K562 (cell line): ENCODE results near the gene COQ5. TPM values are rescaled to one million over a fixed set of nuclear protein-coding genes. Genes with fewer than 3 reads are reported as not detected.

Source experiments
- ATAC-seq: fragments of 200-7000 bp; cut with Tn5 transposase; 3 replicates; pipeline ENCODE4 v1.9.1; 2020; ENCODE audit warnings: moderate library complexity
- BruUV-seq: library from RNA; stranded (reverse); fragments of 400-500 nt; replicated peaks from 2 replicates; lab custom pipeline; 2021; lab: Mats Ljungman, UMichigan
- CTCF ChIA-PET: fragments of 300-600 bp; formaldehyde crosslinking; extraction: SDS; loops from one replicate; lab custom pipeline; 2021; ENCODE audit warnings: low intra/inter-chr PET ratio; lab: Yijun Ruan, JAX
- POLR2A ChIA-PET: fragments of 300-600, 350-650 bp; sonication (Branson Sonifier 250); formaldehyde crosslinking; extraction: SDS; loops from one replicate; lab custom pipeline; 2021; ENCODE audit warnings: antibody characterized with exemption, inconsistent platforms; lab: Yijun Ruan, JAX
- DNase-seq, 4 experiments: peaks; one replicate each; pipeline versions ENCODE4 v3.0.0 to v3.0.0-alpha.2; 2011 to 2018; ENCODE audit warnings: low spot score in 3 of 4, mixed read lengths in 3 of 4; ENCODE audit errors: extremely low read depth in 1 of 4
- FAIRE-seq: peaks from 2 replicates; lab custom pipeline; 2011; peaks lifted over from hg19 to GRCh38; lab: Jason Lieb, UNC
- H2AFZ ChIP-seq: 2 replicates; pipeline ENCODE4 v1.6.0; 2011; ENCODE audit warnings: low read depth, low read length, control low read depth, inconsistent platforms
- H3K27ac ChIP-seq: fragments of 200-600 bp; 3 replicates; pipeline ENCODE4 v1.8.0; 2011; ENCODE audit warnings: low read depth, mild to moderate bottlenecking, control low read depth, inconsistent platforms, low read length, moderate library complexity, mixed read lengths; ENCODE audit errors: extremely low read depth
- H3K27me3 ChIP-seq, 2 experiments: fragments of 300-600 bp in 1 of 2; 2 replicates in 1 of 2; 3 replicates in 1 of 2; pipeline versions ENCODE4 v1.6.0 to v1.8.0; 2011; ENCODE audit warnings: inconsistent platforms in 2 of 2, low read length in 2 of 2, mild to moderate bottlenecking in 1 of 2, mixed read lengths in 1 of 2, moderate library complexity in 1 of 2; ENCODE audit not compliant: control insufficient read depth in 2 of 2, insufficient read depth in 2 of 2
- H3K36me3 ChIP-seq: fragments of 300-600 bp; 3 replicates; pipeline ENCODE4 v1.8.0; 2011; ENCODE audit warnings: mild to moderate bottlenecking, low read length, inconsistent platforms; ENCODE audit not compliant: control insufficient read depth, insufficient read depth
- H3K4me1 ChIP-seq, 2 experiments: fragments of 200-600 bp in 1 of 2; replicated peaks in 1 of 2; 2 replicates in 1 of 2; 3 replicates in 1 of 2; pipeline versions ENCODE4 v1.5.1 to v1.8.0; 2011; ENCODE audit warnings: inconsistent platforms in 2 of 2, low read length in 2 of 2, mild to moderate bottlenecking in 1 of 2, mixed read lengths in 1 of 2, moderate library complexity in 1 of 2; ENCODE audit not compliant: control insufficient read depth in 2 of 2, insufficient read depth in 2 of 2
- H3K4me2 ChIP-seq: 2 replicates; pipeline ENCODE4 v1.6.1; 2011; ENCODE audit warnings: low read length, control low read depth, inconsistent platforms, mixed read lengths; ENCODE audit not compliant: insufficient read depth
- H3K4me3 ChIP-seq: fragments of 200-600 bp; sonication (generic), shearing (Covaris generic); 2 replicates; pipeline ENCODE4 v1.5.1; 2016; ENCODE audit warnings: control low read depth, inconsistent platforms
- H3K79me2 ChIP-seq: fragments of 200-600 bp; 3 replicates; pipeline ENCODE4 v1.8.0; 2011; ENCODE audit warnings: low read length, inconsistent platforms; ENCODE audit not compliant: control insufficient read depth, insufficient read depth
- H3K9ac ChIP-seq, 2 experiments: 2 replicates each; pipeline versions ENCODE4 v1.6.0 to v1.6.1; 2011; ENCODE audit warnings: low read depth in 2 of 2, low read length in 2 of 2, control low read depth in 1 of 2, inconsistent platforms in 1 of 2, mild to moderate bottlenecking in 1 of 2, mixed read lengths in 1 of 2; ENCODE audit not compliant: insufficient read depth in 1 of 2
- H3K9me1 ChIP-seq: one replicate; pipeline ENCODE4 v1.6.0; 2011; ENCODE audit warnings: inconsistent platforms, mild to moderate bottlenecking, low read length, moderate library complexity; ENCODE audit not compliant: control insufficient read depth, insufficient read depth
- H3K9me3 ChIP-seq: replicated peaks from 2 replicates; pipeline ENCODE4 v1.5.1; 2011; ENCODE audit warnings: low read depth, low read length, inconsistent platforms; ENCODE audit not compliant: control insufficient read depth, insufficient read depth
- H4K20me1 ChIP-seq: replicated peaks from 2 replicates; pipeline ENCODE4 v1.6.1; 2011; ENCODE audit warnings: low read length, inconsistent platforms, mixed read lengths; ENCODE audit not compliant: control insufficient read depth, insufficient read depth
- BCL6 ChIP-seq: fragments of 250-450 bp; sonication (Bioruptor Pico); IDR thresholded peaks from 2 replicates; pipeline ENCODE4 v1.4.0; 2020
- ETV5 ChIP-seq: sonication (generic); formaldehyde crosslinking; IDR thresholded peaks from 2 replicates; pipeline ENCODE4 v1.4.0; 2020; ENCODE audit warnings: low read depth, mild to moderate bottlenecking, missing genetic modification reagents
- HLTF ChIP-seq: fragments of 450-650 bp; IDR thresholded peaks from 2 replicates; pipeline ENCODE4 v1.6.1; 2016
- IFI16 ChIP-seq: fragments of 250-450 bp; sonication (Bioruptor Pico); IDR thresholded peaks from 2 replicates; pipeline ENCODE4 v2.1.2; 2022; ENCODE audit warnings: mild to moderate bottlenecking, inconsistent platforms
- MTA1 ChIP-seq: fragments of 450-650 bp; IDR thresholded peaks from 2 replicates; pipeline ENCODE4 v1.6.1; 2017; ENCODE audit warnings: borderline replicate concordance
- SIN3A ChIP-seq, 2 experiments: fragments of 150-350 bp in 1 of 2; IDR thresholded peaks; 2 replicates each; pipeline ENCODE4 v1.6.1; 2011 to 2016; ENCODE audit warnings: borderline replicate concordance in 2 of 2, low read depth in 2 of 2, low read length in 2 of 2, mild to moderate bottlenecking in 2 of 2, moderate library complexity in 2 of 2; ENCODE audit not compliant: control insufficient read depth in 1 of 2
- WGBS: fragments of 100-300 bp; shearing (Covaris generic); methylation state at CpG from one replicate; pipeline ENCODE4 v1.1.6; 2016; ENCODE audit warnings: low coverage, mixed read lengths; ENCODE audit not compliant: insufficient coverage; ENCODE audit errors: missing lambda C conversion rate; 5-methylcytosine and 5-hydroxymethylcytosine counted together
- in situ Hi-C: fragments of 300-500 bp; cut with MboI; formaldehyde crosslinking; loops from 4 replicates; pipeline ENCODE4 v1.15.0; 2018; ENCODE audit warnings: inconsistent platforms, mixed read lengths
- intact Hi-C: fragments of 100-400 bp; cut with micrococcal nuclease; formaldehyde crosslinking; loops from 2 replicates; pipeline ENCODE4 v1.14.2; 2022
- polyA plus RNA-seq, 8 experiments: library from polyadenylated mRNA; depleted of rRNA in 4 of 8; stranded (reverse) in 5 of 8; unstranded in 3 of 8; fragments of >200 nt; fragmentation: Nextera tagmentation in 2 of 8; fragmentation: Illumina TruSeq in 1 of 8; extraction: Ambion mirVana in 2 of 8; extraction: Trizol in 1 of 8; gene quantifications; 2 replicates each; pipeline versions ENCODE4 v1.2.1 to v1.2.3, GENCODE V29; 2011 to 2014; ENCODE audit warnings: inconsistent platforms in 1 of 8, missing spikeins in 1 of 8
- total RNA-seq, 7 experiments: library from RNA; depleted of rRNA in 6 of 7; stranded (reverse); fragments of >200 nt in 6 of 7; fragmentation: Illumina TruSeq in 2 of 7; extraction: Trizol in 2 of 7; gene quantifications; 2 replicates each; pipeline versions ENCODE4 v1.2.1 to v1.2.3, GENCODE V29; 2011 to 2021; ENCODE audit warnings: low replicate concordance in 1 of 7
- TF ChIP-seq, protein P1 (sequence below), 2 experiments: fragments of 450-650 bp; conservative IDR thresholded peaks; 2 replicates each; pipeline ENCODE4 v1.6.1; 2017; ENCODE audit warnings: mild to moderate bottlenecking in 2 of 2, moderate library complexity in 2 of 2
- TF ChIP-seq, protein P2 (sequence below): sonication (generic); formaldehyde crosslinking; IDR thresholded peaks from 2 replicates; pipeline ENCODE4 v1.8.1; 2023; ENCODE audit warnings: mild to moderate bottlenecking, missing genetic modification reagents
- TF ChIP-seq, protein P3 (sequence below): fragments of 450-650 bp; IDR thresholded peaks from 2 replicates; pipeline ENCODE4 v1.6.1; 2016; ENCODE audit warnings: borderline replicate concordance
- TF ChIP-seq, protein P4 (sequence below): fragments of 450-650 bp; IDR thresholded peaks from 2 replicates; pipeline ENCODE4 v1.6.1; 2014; ENCODE audit warnings: low read depth, mild to moderate bottlenecking, moderate library complexity, borderline replicate concordance
- TF ChIP-seq, protein P5 (sequence below), 3 experiments: fragments of 200-800 bp in 1 of 3; sonication (Bioruptor generic) in 1 of 3; sonication (generic) in 1 of 3; formaldehyde crosslinking in 1 of 3; IDR thresholded peaks; 2 replicates each; pipeline versions ENCODE4 v1.6.1 to v1.8.0; 2016 to 2022; ENCODE audit warnings: mild to moderate bottlenecking in 2 of 3, missing compliant biosample characterization in 2 of 3, missing genetic modification characterization in 2 of 3, missing genetic modification reagents in 1 of 3

COQ5 gene
- total and polyA plus RNA-seq, 9 of the 15 experiments (the other 6 are each of a cell fraction or from before 2014, with no cell fraction given): 19.2 to 59.7 (median 30.4) TPM

DNA sequence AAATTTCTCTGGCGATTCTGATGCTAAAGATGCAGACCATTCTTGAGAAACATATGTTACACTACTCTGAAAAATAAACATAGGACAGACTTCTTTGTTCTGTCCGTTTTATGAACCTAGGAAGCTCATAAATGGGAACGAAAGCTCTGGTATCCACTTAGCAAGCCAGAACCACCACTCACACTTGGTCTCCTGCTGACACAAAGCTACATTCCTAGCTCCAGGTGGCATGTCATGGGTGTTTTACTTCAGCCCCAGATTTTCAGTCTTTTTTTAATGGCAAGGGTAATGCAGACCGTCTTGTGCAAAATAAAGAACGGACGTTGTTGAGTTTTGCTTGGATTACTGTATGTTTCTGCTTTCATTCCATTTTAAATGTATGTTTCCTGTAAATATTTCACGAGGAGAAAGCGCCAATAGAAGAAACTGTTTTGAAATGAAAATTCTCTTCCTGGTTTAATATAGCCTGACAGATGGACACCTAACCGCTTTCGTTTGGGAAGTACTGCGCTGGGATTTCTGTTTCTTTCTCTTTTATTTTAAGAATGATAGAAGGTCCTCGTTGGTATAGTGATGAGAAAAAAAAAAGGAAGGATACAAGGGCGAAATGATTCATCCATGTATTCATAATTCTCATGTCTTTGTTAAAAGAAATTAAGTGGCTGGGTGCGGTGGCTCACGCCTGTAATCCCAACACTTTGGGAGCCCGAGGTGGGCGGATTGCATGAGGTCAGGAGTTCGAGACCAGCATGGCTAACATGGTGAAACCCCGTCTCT is 871 bp upstream of the COQ5 start:
- CTCF ChIA-PET: no interaction called here
- H4K20me1 ChIP-seq: peaks cover under 1% of the 10 kb centered on the region; the same call in 1 of the 2 replicates
- peak overlapping the region; percentile 95 for H3K27ac ChIP-seq
- DNase-seq (peak in 2 of 4 experiments; percentile 40 to 45), ATAC-seq (peak; percentile 42), FAIRE-seq (no peak)
- peak overlapping the region; percentile 69 for H3K4me3 ChIP-seq
- peak overlapping the region; percentile 98 for H2AFZ ChIP-seq
- no peaks in the 10 kb centered on the region for H3K27me3 ChIP-seq
- intact Hi-C loops (loop anchor here (2.0 kb wide), 1 partner anchor 59 kb away; no protein-coding TSS in a partner anchor), in situ Hi-C loops (no loop called here)
- WGBS: 53% methylated on average over 19 of the region's 19 CpGs
- H3K4me2 ChIP-seq: peak overlapping the region; percentile 91
- H3K4me1 ChIP-seq: peaks cover 9 to 10% of the 10 kb centered on the region in 2 experiments; a peak in 4 of 5 replicates
- BruUV-seq: no TSS peak
- POLR2A ChIA-PET: interaction anchor here (0.7 to 2.6 kb wide), 9 partner anchors 9 to 702 kb away, joined by 3 to 26 read pairs (median 6); partner anchors contain the start of gene DYNLL1
- H3K9me1 ChIP-seq: no peaks in the 10 kb centered on the region
- H3K36me3 ChIP-seq: no peaks in the 10 kb centered on the region
- H3K9ac ChIP-seq: peak overlapping the region; percentile 57 to 96; a peak in 3 of 4 replicates
- peaks cover 17% of the 10 kb centered on the region for H3K79me2 ChIP-seq
- H3K9me3 ChIP-seq: no peaks in the 10 kb centered on the region
- TF ChIP-seq SIN3A (IDR thresholded peaks at IDR 0.05; ENCODE audit: borderline replicate concordance in 2 of 2, control insufficient read depth in 1 of 2, low read depth in 2 of 2, low read length in 2 of 2): no peak
- no peak for TF ChIP-seq IFI16 (CRISPR knock-in tag)
- TF ChIP-seq, protein P1, sequence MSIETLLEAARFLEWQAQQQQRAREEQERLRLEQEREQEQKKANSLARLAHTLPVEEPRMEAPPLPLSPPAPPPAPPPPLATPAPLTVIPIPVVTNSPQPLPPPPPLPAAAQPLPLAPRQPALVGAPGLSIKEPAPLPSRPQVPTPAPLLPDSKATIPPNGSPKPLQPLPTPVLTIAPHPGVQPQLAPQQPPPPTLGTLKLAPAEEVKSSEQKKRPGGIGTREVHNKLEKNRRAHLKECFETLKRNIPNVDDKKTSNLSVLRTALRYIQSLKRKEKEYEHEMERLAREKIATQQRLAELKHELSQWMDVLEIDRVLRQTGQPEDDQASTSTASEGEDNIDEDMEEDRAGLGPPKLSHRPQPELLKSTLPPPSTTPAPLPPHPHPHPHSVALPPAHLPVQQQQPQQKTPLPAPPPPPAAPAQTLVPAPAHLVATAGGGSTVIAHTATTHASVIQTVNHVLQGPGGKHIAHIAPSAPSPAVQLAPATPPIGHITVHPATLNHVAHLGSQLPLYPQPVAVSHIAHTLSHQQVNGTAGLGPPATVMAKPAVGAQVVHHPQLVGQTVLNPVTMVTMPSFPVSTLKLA (conservative IDR thresholded peaks at IDR 0.05): no peak
- TF ChIP-seq, protein P2, sequence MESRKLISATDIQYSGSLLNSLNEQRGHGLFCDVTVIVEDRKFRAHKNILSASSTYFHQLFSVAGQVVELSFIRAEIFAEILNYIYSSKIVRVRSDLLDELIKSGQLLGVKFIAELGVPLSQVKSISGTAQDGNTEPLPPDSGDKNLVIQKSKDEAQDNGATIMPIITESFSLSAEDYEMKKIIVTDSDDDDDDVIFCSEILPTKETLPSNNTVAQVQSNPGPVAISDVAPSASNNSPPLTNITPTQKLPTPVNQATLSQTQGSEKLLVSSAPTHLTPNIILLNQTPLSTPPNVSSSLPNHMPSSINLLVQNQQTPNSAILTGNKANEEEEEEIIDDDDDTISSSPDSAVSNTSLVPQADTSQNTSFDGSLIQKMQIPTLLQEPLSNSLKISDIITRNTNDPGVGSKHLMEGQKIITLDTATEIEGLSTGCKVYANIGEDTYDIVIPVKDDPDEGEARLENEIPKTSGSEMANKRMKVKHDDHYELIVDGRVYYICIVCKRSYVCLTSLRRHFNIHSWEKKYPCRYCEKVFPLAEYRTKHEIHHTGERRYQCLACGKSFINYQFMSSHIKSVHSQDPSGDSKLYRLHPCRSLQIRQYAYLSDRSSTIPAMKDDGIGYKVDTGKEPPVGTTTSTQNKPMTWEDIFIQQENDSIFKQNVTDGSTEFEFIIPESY (CRISPR knock-in tag): 0 out of 2 replicates have a peak, but pooled peaks have one; percentile 13
- TF ChIP-seq BCL6 (CRISPR knock-in tag): no peak
- no peak for TF ChIP-seq HLTF
- TF ChIP-seq, protein P3, sequence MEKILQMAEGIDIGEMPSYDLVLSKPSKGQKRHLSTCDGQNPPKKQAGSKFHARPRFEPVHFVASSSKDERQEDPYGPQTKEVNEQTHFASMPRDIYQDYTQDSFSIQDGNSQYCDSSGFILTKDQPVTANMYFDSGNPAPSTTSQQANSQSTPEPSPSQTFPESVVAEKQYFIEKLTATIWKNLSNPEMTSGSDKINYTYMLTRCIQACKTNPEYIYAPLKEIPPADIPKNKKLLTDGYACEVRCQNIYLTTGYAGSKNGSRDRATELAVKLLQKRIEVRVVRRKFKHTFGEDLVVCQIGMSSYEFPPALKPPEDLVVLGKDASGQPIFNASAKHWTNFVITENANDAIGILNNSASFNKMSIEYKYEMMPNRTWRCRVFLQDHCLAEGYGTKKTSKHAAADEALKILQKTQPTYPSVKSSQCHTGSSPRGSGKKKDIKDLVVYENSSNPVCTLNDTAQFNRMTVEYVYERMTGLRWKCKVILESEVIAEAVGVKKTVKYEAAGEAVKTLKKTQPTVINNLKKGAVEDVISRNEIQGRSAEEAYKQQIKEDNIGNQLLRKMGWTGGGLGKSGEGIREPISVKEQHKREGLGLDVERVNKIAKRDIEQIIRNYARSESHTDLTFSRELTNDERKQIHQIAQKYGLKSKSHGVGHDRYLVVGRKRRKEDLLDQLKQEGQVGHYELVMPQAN: no peak
- TF ChIP-seq ETV5: no peak
- TF ChIP-seq, protein P4, sequence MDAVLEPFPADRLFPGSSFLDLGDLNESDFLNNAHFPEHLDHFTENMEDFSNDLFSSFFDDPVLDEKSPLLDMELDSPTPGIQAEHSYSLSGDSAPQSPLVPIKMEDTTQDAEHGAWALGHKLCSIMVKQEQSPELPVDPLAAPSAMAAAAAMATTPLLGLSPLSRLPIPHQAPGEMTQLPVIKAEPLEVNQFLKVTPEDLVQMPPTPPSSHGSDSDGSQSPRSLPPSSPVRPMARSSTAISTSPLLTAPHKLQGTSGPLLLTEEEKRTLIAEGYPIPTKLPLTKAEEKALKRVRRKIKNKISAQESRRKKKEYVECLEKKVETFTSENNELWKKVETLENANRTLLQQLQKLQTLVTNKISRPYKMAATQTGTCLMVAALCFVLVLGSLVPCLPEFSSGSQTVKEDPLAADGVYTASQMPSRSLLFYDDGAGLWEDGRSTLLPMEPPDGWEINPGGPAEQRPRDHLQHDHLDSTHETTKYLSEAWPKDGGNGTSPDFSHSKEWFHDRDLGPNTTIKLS: no peak
- TF ChIP-seq, protein P5, sequence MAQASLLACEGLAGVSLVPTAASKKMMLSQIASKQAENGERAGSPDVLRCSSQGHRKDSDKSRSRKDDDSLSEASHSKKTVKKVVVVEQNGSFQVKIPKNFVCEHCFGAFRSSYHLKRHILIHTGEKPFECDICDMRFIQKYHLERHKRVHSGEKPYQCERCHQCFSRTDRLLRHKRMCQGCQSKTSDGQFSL (CRISPR knock-in tag; IDR thresholded peaks at IDR 0.05): no peak
- TF ChIP-seq, protein P5 (tag; IDR thresholded peaks at IDR 0.05): no peak
- TF ChIP-seq MTA1: no peak
